BLaER1 (cell line): Measurements from ENCODE around the gene RNF215.
"Not testable (repeated sequence)": the region's sequence is repeated elsewhere in the genome, so short reads cannot be mapped to it uniquely, and the experiment has no call there.

Experiments used
- H3K27ac ChIP-seq: shearing (Covaris generic); formaldehyde crosslinking; 2 replicates; pipeline ENCODE4 v1.8.1; 2022
- H3K27me3 ChIP-seq: shearing (Covaris generic); formaldehyde crosslinking; 2 replicates; pipeline ENCODE4 v1.8.1; 2022
- H3K36me3 ChIP-seq: shearing (Covaris generic); formaldehyde crosslinking; 2 replicates; pipeline ENCODE4 v1.8.1; 2022
- H3K4me1 ChIP-seq: shearing (Covaris generic); formaldehyde crosslinking; 2 replicates; pipeline ENCODE4 v1.8.1; 2022
- H3K4me2 ChIP-seq: shearing (Covaris generic); formaldehyde crosslinking; 2 replicates; pipeline ENCODE4 v1.8.1; 2022
- H3K4me3 ChIP-seq: shearing (Covaris generic); formaldehyde crosslinking; 2 replicates; pipeline ENCODE4 v1.8.1; 2022
- H3K9ac ChIP-seq: shearing (Covaris generic); formaldehyde crosslinking; 2 replicates; pipeline ENCODE4 v1.8.1; 2022
- H3K9me3 ChIP-seq: shearing (Covaris generic); formaldehyde crosslinking; 2 replicates; pipeline ENCODE4 v1.8.1; 2022
- H4K20me1 ChIP-seq: shearing (Covaris generic); formaldehyde crosslinking; 2 replicates; pipeline ENCODE4 v1.8.1; 2022
- Cebpa-rat ChIP-seq: shearing (Covaris generic); IDR thresholded peaks from 2 replicates; pipeline ENCODE4 v1.8.1; 2022

Gene RNF215

DNA sequence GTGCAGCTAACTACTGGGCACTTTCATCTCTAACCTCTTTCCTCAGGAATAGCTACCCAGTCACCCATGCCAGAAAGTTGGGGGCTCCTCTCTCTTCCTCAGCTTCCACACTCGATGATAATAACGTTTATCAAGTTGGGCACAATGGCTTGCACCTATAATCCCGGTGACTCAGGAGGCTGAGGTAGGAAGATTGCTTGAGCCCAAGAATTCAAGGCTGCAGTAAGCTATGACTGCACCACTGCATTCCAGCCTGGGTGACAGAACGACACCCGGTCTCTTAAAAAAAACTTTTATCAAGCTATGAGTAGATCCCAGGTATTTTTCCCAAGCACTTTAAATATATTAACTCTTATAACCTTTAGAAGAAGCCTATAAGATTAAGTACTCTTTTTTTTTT is 32.6 kb downstream of the RNF215 start:
- Histone ChIP-seq H3K4me2 (peak overlapping the region; percentile 92), H3K27me3 (peaks cover 7% of the 10 kb centered on the region; the same call in 1 of the 2 replicates), H3K4me1 (peaks cover 39% of the 10 kb centered on the region), H3K9ac (no peak overlapping the region; the same call in 1 of the 2 replicates), H3K27ac (no peak overlapping the region), H3K9me3 (no peaks in the 10 kb centered on the region), H3K36me3 (peaks cover 49% of the 10 kb centered on the region), H3K4me3 (no peak overlapping the region), H4K20me1 (peaks cover 67% of the 10 kb centered on the region)
- TF ChIP-seq Cebpa-rat = no peak

DNA sequence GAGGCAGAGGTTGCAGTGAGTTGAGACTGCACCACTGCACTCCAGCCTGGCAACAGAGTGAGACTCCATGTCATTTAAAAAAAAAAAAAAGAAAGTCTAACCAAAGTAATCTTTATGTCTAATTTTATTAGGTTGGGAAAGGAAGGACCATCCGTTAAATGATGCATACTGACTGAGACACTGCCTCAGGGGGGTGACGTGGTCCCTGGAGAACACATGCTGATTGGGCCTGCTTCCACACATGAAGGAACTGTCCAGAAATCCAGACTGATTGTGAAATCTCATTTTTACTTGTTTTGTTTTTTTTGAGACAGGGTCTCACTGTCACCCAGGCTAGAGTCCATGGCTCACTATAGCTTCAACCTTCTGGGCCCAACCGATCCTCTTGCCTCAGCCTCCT is 36.0 kb downstream of the RNF215 start:
- peaks cover 26% of the 10 kb centered on the region for H3K4me1 ChIP-seq
- peaks cover 83% of the 10 kb centered on the region for H3K36me3 ChIP-seq
- H3K4me2 ChIP-seq = no peak overlapping the region
- H3K27ac ChIP-seq = no peak overlapping the region
- H3K4me3 ChIP-seq = no peak overlapping the region
- no peak overlapping the region for H3K9ac ChIP-seq
- no peaks in the 10 kb centered on the region for H3K27me3 ChIP-seq
- H4K20me1 ChIP-seq = peaks cover 99% of the 10 kb centered on the region
- TF ChIP-seq Cebpa-rat = no peak
- no peaks in the 10 kb centered on the region for H3K9me3 ChIP-seq

DNA sequence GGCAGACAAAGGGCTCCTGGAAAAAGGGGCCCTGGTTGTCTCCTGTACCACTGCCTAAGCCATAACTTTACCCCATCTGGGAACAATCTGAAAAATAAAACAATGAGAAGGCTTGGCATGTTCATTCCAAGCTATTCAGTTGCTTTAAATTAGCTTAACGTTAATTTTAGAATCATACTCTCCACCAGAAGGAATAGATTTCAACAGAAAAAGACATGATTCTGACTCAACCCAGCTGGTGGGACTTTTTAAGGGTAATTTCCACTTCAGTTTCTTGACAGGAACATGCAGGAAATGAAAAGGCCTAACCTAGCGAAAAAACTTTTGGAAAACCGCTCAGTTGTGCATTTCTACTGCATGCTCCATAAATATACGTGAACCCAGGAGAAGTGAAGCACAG is 38.4 kb downstream of the RNF215 start:
- H4K20me1 ChIP-seq = peaks cover 96% of the 10 kb centered on the region
- H3K4me3 ChIP-seq = no peak overlapping the region
- no peak overlapping the region for H3K9ac ChIP-seq
- no peak for TF ChIP-seq Cebpa-rat
- H3K9me3 ChIP-seq = no peaks in the 10 kb centered on the region
- H3K27ac ChIP-seq = no peak overlapping the region
- H3K4me2 ChIP-seq = no peak overlapping the region
- peaks cover 4% of the 10 kb centered on the region; the same call in 1 of the 2 replicates for H3K4me1 ChIP-seq
- no peaks in the 10 kb centered on the region for H3K27me3 ChIP-seq
- peaks cover 98% of the 10 kb centered on the region for H3K36me3 ChIP-seq

DNA sequence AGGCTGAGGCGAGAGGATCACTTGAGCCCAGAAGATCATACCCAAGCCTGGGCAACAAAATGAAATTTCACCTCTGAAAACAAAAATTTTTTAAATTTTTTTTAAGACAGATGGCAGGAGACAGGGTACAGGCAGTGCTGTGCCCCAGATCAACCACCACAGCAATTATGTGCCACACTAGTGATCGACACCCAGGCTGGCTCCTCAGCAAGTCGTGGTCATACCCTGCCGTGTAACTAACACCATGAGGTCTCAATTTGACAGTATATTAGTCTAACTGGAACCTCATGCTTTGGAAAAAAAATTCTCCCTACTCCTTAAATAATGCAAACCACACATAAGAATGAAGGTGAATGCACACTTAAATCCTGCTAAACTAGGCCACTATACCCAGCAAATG is 38.8 kb downstream of the RNF215 start:
- Histone ChIP-seq H3K9me3 (no peaks in the 10 kb centered on the region), H4K20me1 (peaks cover 94% of the 10 kb centered on the region), H3K4me3 (no peak overlapping the region), H3K9ac (no peak overlapping the region), H3K4me2 (no peak overlapping the region), H3K4me1 (0 out of 2 replicates have a peak, but pooled peaks cover 4% of the 10 kb centered on the region), H3K27me3 (no peaks in the 10 kb centered on the region), H3K27ac (no peak overlapping the region), H3K36me3 (peaks cover 98% of the 10 kb centered on the region)
- no peak for TF ChIP-seq Cebpa-rat

DNA sequence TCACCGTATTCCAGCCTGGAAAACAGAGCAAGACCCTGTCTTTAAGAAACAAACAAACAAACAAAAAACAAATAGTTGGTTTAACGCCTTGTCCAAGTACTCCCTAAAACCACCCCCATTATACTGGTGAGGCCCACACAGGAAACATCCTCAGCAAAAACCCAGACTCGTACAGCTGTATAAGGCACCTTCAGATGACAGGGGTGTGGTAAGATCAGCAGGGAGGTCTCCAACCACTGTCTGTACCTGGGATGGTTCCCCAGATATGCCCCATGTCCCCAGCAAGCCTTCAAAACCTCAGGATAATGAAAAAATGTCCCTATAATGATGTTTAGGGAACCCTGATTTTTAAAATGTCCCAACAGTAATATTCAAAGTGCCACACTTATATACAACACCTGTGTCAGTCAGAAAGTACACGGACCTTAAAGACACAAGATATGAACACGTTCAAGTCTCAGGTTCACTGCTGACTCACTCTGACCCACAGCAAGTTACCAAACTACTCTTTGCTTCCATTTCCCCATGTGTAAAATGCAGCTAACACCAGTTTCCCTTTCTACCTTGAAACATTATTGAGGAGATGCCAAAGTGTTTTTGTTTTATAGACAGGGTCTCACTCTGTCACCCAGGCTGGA is 39.8 kb downstream of the RNF215 start:
- Histone ChIP-seq H3K27me3 (no peaks in the 10 kb centered on the region), H3K27ac (no peak overlapping the region), H3K4me2 (no peak overlapping the region), H4K20me1 (peaks cover 91% of the 10 kb centered on the region), H3K9ac (no peak overlapping the region), H3K36me3 (peaks cover 100% of the 10 kb centered on the region), H3K4me3 (no peak overlapping the region), H3K4me1 (0 out of 2 replicates have a peak, but pooled peaks cover 4% of the 10 kb centered on the region), H3K9me3 (no peaks in the 10 kb centered on the region)
- TF ChIP-seq Cebpa-rat = no peak

DNA sequence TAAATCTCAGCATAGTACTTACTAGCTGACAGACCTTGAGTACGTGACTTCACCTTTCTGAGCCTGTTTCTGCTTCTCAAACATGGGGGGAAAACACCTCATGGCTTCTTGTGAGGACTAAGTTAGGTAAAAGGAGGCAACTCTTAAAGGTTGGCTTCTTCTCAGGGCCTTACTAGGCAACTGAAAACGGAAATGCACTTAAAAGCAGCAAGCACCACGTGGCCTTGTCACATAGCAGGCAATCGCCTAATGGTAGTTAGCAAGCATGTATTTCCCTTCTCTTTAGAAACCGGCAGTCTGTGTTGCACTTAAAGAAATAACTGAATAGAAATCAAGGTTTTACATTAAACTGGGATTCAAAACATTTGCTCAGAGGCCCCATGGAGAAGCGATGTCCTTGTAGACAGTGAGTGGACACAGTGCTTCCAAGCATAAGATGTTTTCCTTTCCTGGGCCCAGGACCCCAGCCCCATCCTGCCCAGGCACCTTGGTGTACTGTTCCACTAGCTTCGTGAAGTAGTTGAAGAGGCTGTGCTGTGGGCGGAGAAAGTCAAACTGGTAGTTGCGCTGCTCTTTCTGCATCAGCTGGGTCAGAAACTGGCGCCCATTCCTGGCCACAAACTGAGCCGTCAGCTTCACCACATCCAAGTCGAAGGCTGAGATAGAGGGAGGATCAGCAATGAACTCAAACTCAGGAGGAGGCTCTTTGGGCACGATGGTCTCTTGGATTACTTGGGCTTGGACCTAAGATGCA is 42.6 kb downstream of the RNF215 start:
- Histone ChIP-seq H3K27me3 (no peaks in the 10 kb centered on the region), H3K4me2 (no peak overlapping the region), H3K36me3 (peaks cover 100% of the 10 kb centered on the region), H3K4me3 (no peak overlapping the region), H4K20me1 (peaks cover 64% of the 10 kb centered on the region), H3K27ac (no peak overlapping the region), H3K4me1 (no peaks in the 10 kb centered on the region), H3K9me3 (no peaks in the 10 kb centered on the region), H3K9ac (no peak overlapping the region)
- TF ChIP-seq Cebpa-rat = no peak

DNA sequence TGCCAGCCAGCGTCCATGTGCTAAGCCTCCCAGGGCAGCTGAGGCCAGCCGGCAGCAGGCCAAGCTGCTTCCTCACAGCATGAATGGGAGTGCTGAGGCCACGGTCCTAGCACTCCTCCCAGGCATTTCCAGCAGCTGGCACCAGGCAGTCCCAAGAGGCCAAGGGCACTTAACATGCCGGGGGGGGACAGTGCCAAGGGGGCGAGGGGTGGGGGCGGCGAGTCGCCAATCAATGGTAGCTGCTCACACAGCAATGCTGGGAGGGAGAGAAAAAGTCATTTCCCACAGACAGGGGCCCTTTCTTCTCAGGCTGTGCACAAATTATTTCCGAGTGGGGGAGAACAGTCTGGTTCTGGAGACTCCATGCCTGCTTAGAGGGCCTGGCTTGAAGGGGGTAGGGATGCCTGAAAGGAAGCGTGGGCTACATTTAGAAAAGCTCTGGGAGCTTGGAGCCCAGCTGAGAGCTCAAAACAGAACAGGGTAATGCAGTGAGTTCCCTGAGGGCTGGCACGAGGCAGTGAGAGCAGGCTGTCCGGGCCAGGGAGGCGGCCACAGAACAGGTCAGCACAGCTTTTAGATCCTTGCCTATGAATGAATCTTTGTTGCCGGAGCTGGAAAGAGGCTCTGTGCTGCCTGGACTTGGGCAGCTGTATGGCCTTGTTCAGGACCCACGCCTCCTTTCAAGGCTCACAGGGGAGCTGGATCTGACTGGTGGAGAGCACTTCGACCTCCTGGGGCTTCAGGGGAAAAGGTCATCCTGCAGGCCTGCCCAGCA is 46.1 kb downstream of the RNF215 start:
- no peaks in the 10 kb centered on the region for H3K27me3 ChIP-seq
- H3K27ac ChIP-seq = no peak overlapping the region
- H3K9ac ChIP-seq = no peak overlapping the region
- TF ChIP-seq Cebpa-rat = no peak
- no peaks in the 10 kb centered on the region for H3K4me1 ChIP-seq
- H4K20me1 ChIP-seq = peaks cover 35% of the 10 kb centered on the region
- H3K9me3 ChIP-seq = no peaks in the 10 kb centered on the region
- no peak overlapping the region for H3K4me2 ChIP-seq
- H3K4me3 ChIP-seq = no peak overlapping the region
- H3K36me3 ChIP-seq = peaks cover 100% of the 10 kb centered on the region

DNA sequence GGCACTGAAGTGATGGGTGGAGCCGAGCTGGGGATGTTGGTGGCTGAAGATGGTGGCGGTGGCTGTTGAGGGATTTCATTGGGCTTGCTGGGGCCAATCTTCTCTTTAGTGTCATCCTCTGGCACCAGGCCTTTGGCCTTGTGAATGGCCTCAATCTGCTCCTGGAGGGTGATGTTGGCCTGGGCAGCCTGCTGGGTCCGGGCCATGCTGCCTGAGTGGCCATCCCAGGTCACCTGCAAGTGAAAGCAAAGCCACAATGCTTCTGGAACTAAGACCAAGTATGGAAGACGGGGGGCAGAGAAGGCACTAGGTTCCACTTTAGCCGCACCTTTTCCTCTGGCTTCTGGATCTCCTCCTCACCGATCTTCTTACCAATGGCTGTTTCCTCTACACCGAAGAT is 48.4 kb downstream of the RNF215 start:
- Histone ChIP-seq H3K27me3 (no peaks in the 10 kb centered on the region), H3K4me3 (no peak overlapping the region), H3K4me1 (no peaks in the 10 kb centered on the region), H3K9me3 (no peaks in the 10 kb centered on the region), H3K27ac (no peak overlapping the region), H4K20me1 (peaks cover 23% of the 10 kb centered on the region), H3K36me3 (peaks cover 100% of the 10 kb centered on the region), H3K9ac (no peak overlapping the region), H3K4me2 (no peak overlapping the region)
- TF ChIP-seq Cebpa-rat = no peak

DNA sequence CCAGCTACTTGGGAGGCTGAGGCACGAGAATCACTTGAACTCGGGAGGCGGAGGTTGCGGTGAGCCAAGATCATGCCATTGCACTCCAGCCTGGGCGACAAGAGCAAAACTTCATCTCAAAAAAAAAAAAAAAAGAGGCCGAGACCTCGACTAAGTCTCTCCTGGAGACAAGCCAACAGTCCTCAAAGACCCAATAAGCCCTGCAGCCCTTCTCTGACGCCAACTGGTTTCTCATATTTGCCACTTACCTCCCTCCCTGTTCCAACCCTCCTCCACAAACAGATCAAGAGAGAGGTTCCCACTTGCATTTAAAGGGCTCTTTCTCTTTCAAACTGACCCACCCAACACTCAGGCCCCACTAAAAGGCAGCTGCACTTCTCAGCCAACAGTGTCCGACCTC is 48.9 kb downstream of the RNF215 start:
- H3K27ac ChIP-seq = not testable (repeated sequence)
- Histone ChIP-seq H4K20me1 (peaks cover 20% of the 10 kb centered on the region), H3K36me3 (peaks cover 100% of the 10 kb centered on the region)

DNA sequence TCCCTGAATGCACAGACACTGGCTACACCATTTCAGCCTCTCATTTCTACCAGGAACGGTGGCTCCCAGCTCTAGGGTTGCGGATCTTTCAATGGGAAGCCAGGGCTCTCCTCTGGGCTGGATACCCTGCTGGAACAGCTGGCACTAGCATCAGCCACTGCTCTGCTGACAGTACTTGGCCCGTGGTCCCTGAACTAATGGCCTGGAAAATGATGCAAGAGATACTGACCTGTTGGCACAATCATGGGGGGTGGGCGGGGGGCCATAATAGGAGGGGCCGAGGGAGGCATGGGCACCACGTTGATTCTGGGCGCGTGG is 49.8 kb downstream of the RNF215 start:
- no peak for TF ChIP-seq Cebpa-rat
- Histone ChIP-seq H3K27me3 (no peaks in the 10 kb centered on the region), H3K36me3 (peaks cover 100% of the 10 kb centered on the region), H3K9ac (no peak overlapping the region), H3K4me2 (no peak overlapping the region), H3K4me1 (no peaks in the 10 kb centered on the region), H3K4me3 (no peak overlapping the region), H3K9me3 (no peaks in the 10 kb centered on the region), H4K20me1 (peaks cover 13% of the 10 kb centered on the region; the same call in 1 of the 2 replicates), H3K27ac (no peak overlapping the region)

More for the DNA sequence above, 48.9 kb downstream of the RNF215 start:
- H3K4me2 ChIP-seq, H3K27me3 ChIP-seq, H3K9me3 ChIP-seq, H3K4me3 ChIP-seq, H3K4me1 ChIP-seq, H3K9ac ChIP-seq: not testable (repeated sequence)
